ENCODE results near the gene GRK2. TPM values are rescaled to one million over a fixed set of nuclear protein-coding genes. Genes with fewer than 3 reads are reported as not detected.

GRK2 gene
- total and polyA plus RNA-seq, 9 of the 15 experiments (the other 6 are each of a cell fraction or from before 2014, with no cell fraction given), result 0.24 to 95.8 (median 56.5) TPM

GRCh38 chr11:67276781-67277230, 10.5 kb downstream of the GRK2 start (continued):
- TF ChIP-seq HCFC1 (IDR thresholded peaks at IDR 0.05; ENCODE audit: low read depth, low read length) (no peak), ZNF224 (CRISPR knock-in tag; IDR thresholded peaks at IDR 0.05) (peak; percentile 80; the same call in 1 of the 2 replicates), NR0B1 (IDR thresholded peaks at IDR 0.05; ENCODE audit: partially characterized antibody) (no peak), NEUROD1 (IDR thresholded peaks at IDR 0.05; ENCODE audit: borderline replicate concordance, low read depth, low read length, partially characterized antibody) (peak; percentile 36), PHTF2 (CRISPR knock-in tag; IDR thresholded peaks at IDR 0.05) (no peak), DACH1 (IDR thresholded peaks at IDR 0.05; ENCODE audit: partially characterized antibody) (no peak), SRSF9 (IDR thresholded peaks at IDR 0.05; ENCODE audit: borderline replicate concordance, low read depth, low read length) (no peak), USF1 (CRISPR knock-in tag; IDR thresholded peaks at IDR 0.05) (0 out of 2 replicates have a peak, but pooled peaks have one; percentile 37), MGA (IDR thresholded peaks at IDR 0.05) (peak; percentile 97), CBFA2T2 (conservative IDR thresholded peaks at IDR 0.05) (no peak), MECOM (CRISPR knock-in tag; IDR thresholded peaks at IDR 0.05) (no peak), MTA2 (IDR thresholded peaks at IDR 0.05; ENCODE audit: low read depth) (no peak), MYC (IDR thresholded peaks at IDR 0.05; ENCODE audit: low read depth, low read length) (peak; percentile 60; the same call in 1 of the 2 replicates), MYC (CRISPR knock-in tag; IDR thresholded peaks at IDR 0.05; ENCODE audit: borderline replicate concordance, low read depth) (no peak), MTA1 (IDR thresholded peaks at IDR 0.05; ENCODE audit: borderline replicate concordance) (0 out of 2 replicates have a peak, but pooled peaks have one; percentile 19)

Measured in K562 (cell line).